Measurements from ENCODE around the gene MALAT1. TPM values are rescaled to one million over a fixed set of nuclear protein-coding genes. Genes with fewer than 3 reads are reported as not detected.
A peak's percentile ranks its signal among the peaks of the same experiment; 100 is the strongest.

Gene MALAT1
- total and polyA plus RNA-seq, 2 of the 13 experiments (the other 11 are each of a cell fraction or from before 2014, with no cell fraction given) = 143 to 1,237 TPM

GRCh38 chr11:65498042-65498726 lies 661 bp upstream of the MALAT1 start (continued):
- TF ChIP-seq, protein P1, sequence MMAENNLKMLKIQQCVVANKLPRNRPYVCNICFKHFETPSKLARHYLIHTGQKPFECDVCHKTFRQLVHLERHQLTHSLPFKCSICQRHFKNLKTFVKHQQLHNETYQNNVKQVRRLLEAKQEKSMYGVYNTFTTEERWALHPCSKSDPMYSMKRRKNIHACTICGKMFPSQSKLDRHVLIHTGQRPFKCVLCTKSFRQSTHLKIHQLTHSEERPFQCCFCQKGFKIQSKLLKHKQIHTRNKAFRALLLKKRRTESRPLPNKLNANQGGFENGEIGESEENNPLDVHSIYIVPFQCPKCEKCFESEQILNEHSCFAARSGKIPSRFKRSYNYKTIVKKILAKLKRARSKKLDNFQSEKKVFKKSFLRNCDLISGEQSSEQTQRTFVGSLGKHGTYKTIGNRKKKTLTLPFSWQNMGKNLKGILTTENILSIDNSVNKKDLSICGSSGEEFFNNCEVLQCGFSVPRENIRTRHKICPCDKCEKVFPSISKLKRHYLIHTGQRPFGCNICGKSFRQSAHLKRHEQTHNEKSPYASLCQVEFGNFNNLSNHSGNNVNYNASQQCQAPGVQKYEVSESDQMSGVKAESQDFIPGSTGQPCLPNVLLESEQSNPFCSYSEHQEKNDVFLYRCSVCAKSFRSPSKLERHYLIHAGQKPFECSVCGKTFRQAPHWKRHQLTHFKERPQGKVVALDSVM (CRISPR knock-in tag; IDR thresholded peaks at IDR 0.05) = no peak
- TF ChIP-seq ZNF251 (CRISPR knock-in tag; IDR thresholded peaks at IDR 0.05) = no peak
- no peak for TF ChIP-seq HOXA7 (CRISPR knock-in tag; IDR thresholded peaks at IDR 0.05)
- no peak for TF ChIP-seq TMF1 (CRISPR knock-in tag; IDR thresholded peaks at IDR 0.05; ENCODE audit: low read depth)
- TF ChIP-seq KDM5A (IDR thresholded peaks at IDR 0.05; ENCODE audit: borderline replicate concordance, low read length) = peak; percentile 46; the same call in 1 of the 2 replicates
- TF ChIP-seq ZNF501 (CRISPR knock-in tag; IDR thresholded peaks at IDR 0.05) = no peak
- no peak; the same call in 1 of the 2 replicates for TF ChIP-seq TBX2 (CRISPR knock-in tag; IDR thresholded peaks at IDR 0.05; ENCODE audit: borderline replicate concordance)
- TF ChIP-seq, protein P2, sequence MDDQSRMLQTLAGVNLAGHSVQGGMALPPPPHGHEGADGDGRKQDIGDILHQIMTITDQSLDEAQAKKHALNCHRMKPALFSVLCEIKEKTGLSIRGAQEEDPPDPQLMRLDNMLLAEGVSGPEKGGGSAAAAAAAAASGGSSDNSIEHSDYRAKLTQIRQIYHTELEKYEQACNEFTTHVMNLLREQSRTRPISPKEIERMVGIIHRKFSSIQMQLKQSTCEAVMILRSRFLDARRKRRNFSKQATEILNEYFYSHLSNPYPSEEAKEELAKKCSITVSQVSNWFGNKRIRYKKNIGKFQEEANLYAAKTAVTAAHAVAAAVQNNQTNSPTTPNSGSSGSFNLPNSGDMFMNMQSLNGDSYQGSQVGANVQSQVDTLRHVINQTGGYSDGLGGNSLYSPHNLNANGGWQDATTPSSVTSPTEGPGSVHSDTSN (CRISPR knock-in tag; IDR thresholded peaks at IDR 0.05; ENCODE audit: borderline replicate concordance) = no peak
- TF ChIP-seq, protein P3, sequence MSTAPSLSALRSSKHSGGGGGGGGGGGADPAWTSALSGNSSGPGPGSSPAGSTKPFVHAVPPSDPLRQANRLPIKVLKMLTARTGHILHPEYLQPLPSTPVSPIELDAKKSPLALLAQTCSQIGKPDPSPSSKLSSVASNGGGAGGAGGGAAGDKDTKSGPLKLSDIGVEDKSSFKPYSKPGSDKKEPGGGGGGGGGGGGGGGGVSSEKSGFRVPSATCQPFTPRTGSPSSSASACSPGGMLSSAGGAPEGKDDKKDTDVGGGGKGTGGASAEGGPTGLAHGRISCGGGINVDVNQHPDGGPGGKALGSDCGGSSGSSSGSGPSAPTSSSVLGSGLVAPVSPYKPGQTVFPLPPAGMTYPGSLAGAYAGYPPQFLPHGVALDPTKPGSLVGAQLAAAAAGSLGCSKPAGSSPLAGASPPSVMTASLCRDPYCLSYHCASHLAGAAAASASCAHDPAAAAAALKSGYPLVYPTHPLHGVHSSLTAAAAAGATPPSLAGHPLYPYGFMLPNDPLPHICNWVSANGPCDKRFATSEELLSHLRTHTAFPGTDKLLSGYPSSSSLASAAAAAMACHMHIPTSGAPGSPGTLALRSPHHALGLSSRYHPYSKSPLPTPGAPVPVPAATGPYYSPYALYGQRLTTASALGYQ (CRISPR knock-in tag; IDR thresholded peaks at IDR 0.05) = no peak
- TF ChIP-seq HNRNPUL1 (IDR thresholded peaks at IDR 0.05; ENCODE audit: low read depth, low read length) = no peak
- no peak for TF ChIP-seq PAX8 (CRISPR knock-in tag; IDR thresholded peaks at IDR 0.05; ENCODE audit: borderline replicate concordance)
- no peak for TF ChIP-seq CSRNP1 (CRISPR knock-in tag; IDR thresholded peaks at IDR 0.05)
- no peak for TF ChIP-seq ZNF121 (CRISPR knock-in tag; IDR thresholded peaks at IDR 0.05)
- peak; percentile 97 for TF ChIP-seq CEBPB (IDR thresholded peaks at IDR 0.05; ENCODE audit: borderline replicate concordance, low read depth, low read length)
- TF ChIP-seq ZNF550 (CRISPR knock-in tag; IDR thresholded peaks at IDR 0.05; ENCODE audit: borderline replicate concordance) = no peak
- TF ChIP-seq NR2F1 (CRISPR knock-in tag; IDR thresholded peaks at IDR 0.05) = no peak
- no peak for TF ChIP-seq NFYC (CRISPR knock-in tag; IDR thresholded peaks at IDR 0.05)
- no peak for TF ChIP-seq ZFP36L2 (CRISPR knock-in tag; IDR thresholded peaks at IDR 0.05)
- TF ChIP-seq TGIF2 (CRISPR knock-in tag; IDR thresholded peaks at IDR 0.05) = no peak
- no peak for TF ChIP-seq ZFP90 (CRISPR knock-in tag; IDR thresholded peaks at IDR 0.05; ENCODE audit: borderline replicate concordance)
- no peak for TF ChIP-seq ZNF780A (CRISPR knock-in tag; IDR thresholded peaks at IDR 0.05)
- TF ChIP-seq, protein P4, sequence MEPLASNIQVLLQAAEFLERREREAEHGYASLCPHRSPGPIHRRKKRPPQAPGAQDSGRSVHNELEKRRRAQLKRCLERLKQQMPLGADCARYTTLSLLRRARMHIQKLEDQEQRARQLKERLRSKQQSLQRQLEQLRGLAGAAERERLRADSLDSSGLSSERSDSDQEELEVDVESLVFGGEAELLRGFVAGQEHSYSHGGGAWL (CRISPR knock-in tag; IDR thresholded peaks at IDR 0.05) = no peak

Data from HepG2 (cell line).